Measurements from ENCODE around the gene ADD1. TPM values are rescaled to one million over a fixed set of nuclear protein-coding genes. Genes with fewer than 3 reads are reported as not detected.
A peak's percentile ranks its signal among the peaks of the same experiment; 100 is the strongest.

ADD1 gene
- total RNA-seq, 1 experiment from 2014 or later: 121 TPM

- in situ Hi-C loops (cut with HindIII; ENCODE audit: low sequenced_read_pairs): no loop called here
- no peak for DNase-seq (ENCODE audit: low spot score)
These were observed 11.2 kb upstream of the ADD1 start for GRCh38 chr4:2832309-2832980.

GRCh38 chr4:2832981-2833670, 10.5 kb upstream of the ADD1 start:
- in situ Hi-C loops (cut with HindIII; ENCODE audit: low sequenced_read_pairs): no loop called here
- DNase-seq (ENCODE audit: low spot score): no peak

GRCh38 chr4:2833671-2834000, 10.0 kb upstream of the ADD1 start:
- in situ Hi-C loops (cut with HindIII; ENCODE audit: low sequenced_read_pairs): no loop called here
- DNase-seq (ENCODE audit: low spot score): no peak

GRCh38 chr4:2834001-2834921, 9.4 kb upstream of the ADD1 start:
- in situ Hi-C loops (cut with HindIII; ENCODE audit: low sequenced_read_pairs): no loop called here
- DNase-seq (ENCODE audit: low spot score): no peak

GRCh38 chr4:2835978-2836377, 7.7 kb upstream of the ADD1 start:
- DNase-seq (ENCODE audit: low spot score): no peak
- in situ Hi-C loops (cut with HindIII; ENCODE audit: low sequenced_read_pairs): no loop called here

- no peak for DNase-seq (ENCODE audit: low spot score)
- in situ Hi-C loops (cut with HindIII; ENCODE audit: low sequenced_read_pairs): no loop called here
These were observed 7.2 kb upstream of the ADD1 start for GRCh38 chr4:2836391-2836859.

GRCh38 chr4:2837110-2837903, 6.3 kb upstream of the ADD1 start:
- in situ Hi-C loops (cut with HindIII; ENCODE audit: low sequenced_read_pairs): no loop called here
- DNase-seq (ENCODE audit: low spot score): no peak

- in situ Hi-C loops (cut with HindIII; ENCODE audit: low sequenced_read_pairs): no loop called here
- no peak for DNase-seq (ENCODE audit: low spot score)
These were observed 5.6 kb upstream of the ADD1 start for GRCh38 chr4:2837904-2838496.

GRCh38 chr4:2839060-2839459, 4.6 kb upstream of the ADD1 start:
- in situ Hi-C loops (cut with HindIII; ENCODE audit: low sequenced_read_pairs): no loop called here
- no peak for DNase-seq (ENCODE audit: low spot score)

GRCh38 chr4:2842687-2843262, 869 bp upstream of the ADD1 start:
- peak; percentile 44 for DNase-seq (ENCODE audit: low spot score)

GRCh38 chr4:2843941-2844584, 419 bp downstream of the ADD1 start:
- in situ Hi-C loops (cut with HindIII; ENCODE audit: low sequenced_read_pairs): loop anchor here (5.0 kb wide), 1 partner anchor 93 kb away; no protein-coding TSS in a partner anchor
- DNase-seq (ENCODE audit: low spot score): peak; percentile 46

More at GRCh38 chr4:2842687-2843262, 869 bp upstream of the ADD1 start:
- in situ Hi-C loops (cut with HindIII; ENCODE audit: low sequenced_read_pairs): loop anchor here (5.0 kb wide), 1 partner anchor 95 kb away; no protein-coding TSS in a partner anchor

GRCh38 chr4:2846172-2846571, 2.5 kb downstream of the ADD1 start:
- DNase-seq (ENCODE audit: low spot score): no peak
- in situ Hi-C loops (cut with HindIII; ENCODE audit: low sequenced_read_pairs): no loop called here

GRCh38 chr4:2847302-2847871, 3.7 kb downstream of the ADD1 start:
- DNase-seq (ENCODE audit: low spot score): no peak
- in situ Hi-C loops (cut with HindIII; ENCODE audit: low sequenced_read_pairs): no loop called here

- in situ Hi-C loops (cut with HindIII; ENCODE audit: low sequenced_read_pairs): no loop called here
- DNase-seq (ENCODE audit: low spot score): no peak
These were observed 4.8 kb downstream of the ADD1 start for GRCh38 chr4:2848449-2848848.

GRCh38 chr4:2849267-2850152, 5.9 kb downstream of the ADD1 start:
- in situ Hi-C loops (cut with HindIII; ENCODE audit: low sequenced_read_pairs): no loop called here

GRCh38 chr4:2850966-2851798, 7.5 kb downstream of the ADD1 start:
- no peak for DNase-seq (ENCODE audit: low spot score)
- in situ Hi-C loops (cut with HindIII; ENCODE audit: low sequenced_read_pairs): no loop called here

More at GRCh38 chr4:2849267-2850152, 5.9 kb downstream of the ADD1 start:
- DNase-seq (ENCODE audit: low spot score): no peak
